PC-9 (cell line): ENCODE results near the gene VPS39.

Experiments
- EZH2 ChIP-seq: fragments of 200-600 bp; sonication (generic); IDR thresholded peaks from 2 replicates; pipeline ENCODE4 v1.8.0; 2017; ENCODE audit warnings: antibody characterized with exemption, low read depth
- TF ChIP-seq, protein P1 (sequence below): fragments of 200-600 bp; sonication (generic); conservative IDR thresholded peaks from 2 replicates; pipeline ENCODE4 v1.6.1; 2017; ENCODE audit warnings: mixed run types, antibody characterized with exemption, mild to moderate bottlenecking, moderate library complexity

DNA sequence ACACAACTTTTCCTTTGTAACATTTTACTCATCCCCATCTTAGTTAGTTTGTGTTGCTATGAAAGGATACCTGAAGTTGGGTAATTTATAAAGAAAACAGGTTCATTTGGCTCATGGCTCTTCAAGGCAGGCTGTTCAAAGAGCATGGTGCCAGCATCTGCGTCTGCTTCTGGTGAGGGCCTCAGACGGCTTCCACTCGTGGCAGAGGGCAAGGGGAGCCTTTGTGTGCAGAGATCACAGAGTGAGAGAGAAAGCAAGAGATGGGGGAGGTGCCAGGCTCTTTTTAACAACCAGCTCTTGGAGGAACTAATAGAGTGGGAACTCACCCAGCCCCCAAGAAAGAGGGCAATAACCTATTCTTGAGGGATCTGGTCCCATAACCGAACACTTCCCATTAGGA, 74.7 kb downstream of the VPS39 start:
- TF ChIP-seq, protein P1, sequence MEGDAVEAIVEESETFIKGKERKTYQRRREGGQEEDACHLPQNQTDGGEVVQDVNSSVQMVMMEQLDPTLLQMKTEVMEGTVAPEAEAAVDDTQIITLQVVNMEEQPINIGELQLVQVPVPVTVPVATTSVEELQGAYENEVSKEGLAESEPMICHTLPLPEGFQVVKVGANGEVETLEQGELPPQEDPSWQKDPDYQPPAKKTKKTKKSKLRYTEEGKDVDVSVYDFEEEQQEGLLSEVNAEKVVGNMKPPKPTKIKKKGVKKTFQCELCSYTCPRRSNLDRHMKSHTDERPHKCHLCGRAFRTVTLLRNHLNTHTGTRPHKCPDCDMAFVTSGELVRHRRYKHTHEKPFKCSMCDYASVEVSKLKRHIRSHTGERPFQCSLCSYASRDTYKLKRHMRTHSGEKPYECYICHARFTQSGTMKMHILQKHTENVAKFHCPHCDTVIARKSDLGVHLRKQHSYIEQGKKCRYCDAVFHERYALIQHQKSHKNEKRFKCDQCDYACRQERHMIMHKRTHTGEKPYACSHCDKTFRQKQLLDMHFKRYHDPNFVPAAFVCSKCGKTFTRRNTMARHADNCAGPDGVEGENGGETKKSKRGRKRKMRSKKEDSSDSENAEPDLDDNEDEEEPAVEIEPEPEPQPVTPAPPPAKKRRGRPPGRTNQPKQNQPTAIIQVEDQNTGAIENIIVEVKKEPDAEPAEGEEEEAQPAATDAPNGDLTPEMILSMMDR: no peak
- TF ChIP-seq EZH2: no peak
